ENCODE results near the gene ZDHHC20.

Gene ZDHHC20

GRCh38 chr13:21360463-21360862 is 98.6 kb downstream of the ZDHHC20 start:
- no peak for DNase-seq

GRCh38 chr13:21359855-21360254 is 99.2 kb downstream of the ZDHHC20 start:
- no peak for DNase-seq

DNA sequence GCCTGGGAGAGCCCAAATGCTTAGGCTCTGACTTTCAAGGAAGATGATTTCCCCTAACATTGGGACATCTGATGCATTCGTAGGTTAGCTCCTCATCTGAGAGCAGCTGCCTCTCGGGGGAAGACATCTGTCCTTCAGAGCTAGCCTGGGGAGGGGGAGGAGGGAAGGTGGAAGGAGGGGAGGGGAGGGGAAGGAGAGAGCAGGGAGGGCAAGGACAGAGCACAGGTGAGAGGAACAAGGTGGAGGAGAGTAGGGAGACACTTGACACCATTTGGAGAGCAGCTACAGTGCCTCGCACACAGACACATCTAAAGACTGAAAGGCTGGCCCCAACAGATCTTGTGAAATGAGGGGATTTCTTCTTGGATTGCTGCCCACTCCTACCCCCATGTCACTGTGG is 103.8 kb downstream of the ZDHHC20 start:
- no peak for DNase-seq

GRCh38 chr13:21354721-21355120 is 104.4 kb downstream of the ZDHHC20 start:
- no peak for DNase-seq

- DNase-seq, result no peak
These were observed 110.5 kb downstream of the ZDHHC20 start for GRCh38 chr13:21348488-21349120.

DNA sequence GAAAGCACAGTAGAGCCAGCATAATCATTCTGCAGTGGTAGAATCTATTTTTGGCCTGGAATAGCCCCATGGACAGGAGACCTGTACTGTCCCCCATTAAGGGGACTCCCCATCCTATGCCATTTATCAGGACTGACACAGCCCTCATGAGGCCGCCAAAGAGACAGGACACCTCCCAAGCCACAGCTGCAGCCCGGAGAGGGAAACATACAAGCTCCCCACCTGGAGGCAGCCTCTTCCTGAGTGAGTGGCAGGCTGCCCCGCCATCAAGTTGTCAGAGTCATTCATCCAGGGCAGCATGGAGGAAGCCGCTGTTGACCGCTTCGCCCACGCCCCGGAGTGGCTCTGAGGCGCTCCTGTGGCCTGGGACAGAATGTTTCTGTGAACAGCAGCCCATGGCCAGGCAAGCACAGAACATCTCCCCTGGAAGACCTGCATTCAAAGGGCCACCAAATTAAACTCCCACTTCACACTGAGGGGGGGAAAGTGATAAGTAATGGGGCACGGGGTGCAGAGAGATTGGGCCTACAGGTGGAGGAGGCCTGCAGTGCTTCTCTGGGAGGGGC is 111.3 kb downstream of the ZDHHC20 start:
- DNase-seq, result no peak

- DNase-seq, result peak; percentile 43
These were observed 114.4 kb downstream of the ZDHHC20 start for GRCh38 chr13:21344662-21345176.

- no peak for DNase-seq
These were observed 115.4 kb downstream of the ZDHHC20 start for GRCh38 chr13:21343659-21344058.

DNA sequence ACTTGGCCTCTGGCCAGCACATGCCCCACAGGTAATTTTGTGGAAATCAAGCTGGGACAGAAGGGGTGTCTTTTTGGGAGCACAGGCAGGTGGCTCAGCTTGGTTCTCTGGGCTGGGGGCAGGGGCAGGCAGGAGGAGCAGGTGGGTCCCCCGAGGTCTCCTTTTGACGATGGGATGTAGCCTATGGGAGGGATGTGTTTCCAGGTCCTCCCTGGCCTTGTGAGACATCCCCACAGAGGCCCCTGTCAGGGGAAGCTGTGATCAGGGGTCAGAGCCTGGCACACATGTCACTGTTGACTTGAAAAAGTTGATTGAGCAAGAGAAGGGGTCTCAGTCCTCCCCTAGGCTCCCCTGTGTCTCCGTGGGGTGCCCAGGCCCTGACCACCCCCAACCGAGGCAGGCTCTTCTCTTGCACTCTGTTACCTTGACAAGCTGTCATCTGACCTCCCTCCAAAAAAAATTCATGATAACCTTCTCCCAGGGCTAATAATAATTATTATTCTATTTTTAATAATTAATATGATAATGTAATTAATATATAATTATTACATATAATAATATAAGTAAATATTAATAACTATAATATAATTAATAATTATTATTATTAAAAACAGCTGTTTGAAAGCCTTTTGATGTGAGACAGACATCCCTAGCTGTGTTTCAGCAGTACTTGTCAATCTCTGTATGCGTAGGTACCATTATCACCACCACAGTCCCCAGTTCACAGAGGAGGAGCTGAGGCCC is 116.2 kb downstream of the ZDHHC20 start:
- DNase-seq, result no peak

- no peak for DNase-seq
These were observed 117.3 kb downstream of the ZDHHC20 start for GRCh38 chr13:21341637-21342422.

- no peak for DNase-seq
These were observed 120.3 kb downstream of the ZDHHC20 start for GRCh38 chr13:21338639-21339278.

DNA sequence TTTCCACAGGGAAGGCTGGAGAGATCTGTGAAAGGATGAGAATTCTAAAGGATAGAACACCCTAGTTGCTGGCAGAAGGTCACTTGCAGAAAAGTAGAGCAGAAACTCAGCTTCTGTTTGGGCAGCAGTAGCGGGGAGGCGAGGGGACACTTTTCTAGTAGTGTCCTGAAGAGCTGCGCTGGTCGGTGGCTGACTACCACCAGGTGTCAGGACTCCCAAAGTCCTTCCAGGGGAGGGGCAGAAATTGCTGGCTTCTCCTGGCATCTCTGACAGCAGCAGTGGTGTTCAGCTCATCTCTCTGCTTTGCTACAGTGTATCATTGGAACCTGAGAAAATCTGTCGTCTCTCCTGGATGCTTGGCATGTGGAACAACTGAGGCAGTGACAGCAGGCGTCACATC is 120.9 kb downstream of the ZDHHC20 start:
- no peak for DNase-seq

GRCh38 chr13:21336609-21337349 is 122.3 kb downstream of the ZDHHC20 start:
- DNase-seq, result no peak

GRCh38 chr13:21333186-21333585 is 125.9 kb downstream of the ZDHHC20 start:
- no peak for DNase-seq

DNA sequence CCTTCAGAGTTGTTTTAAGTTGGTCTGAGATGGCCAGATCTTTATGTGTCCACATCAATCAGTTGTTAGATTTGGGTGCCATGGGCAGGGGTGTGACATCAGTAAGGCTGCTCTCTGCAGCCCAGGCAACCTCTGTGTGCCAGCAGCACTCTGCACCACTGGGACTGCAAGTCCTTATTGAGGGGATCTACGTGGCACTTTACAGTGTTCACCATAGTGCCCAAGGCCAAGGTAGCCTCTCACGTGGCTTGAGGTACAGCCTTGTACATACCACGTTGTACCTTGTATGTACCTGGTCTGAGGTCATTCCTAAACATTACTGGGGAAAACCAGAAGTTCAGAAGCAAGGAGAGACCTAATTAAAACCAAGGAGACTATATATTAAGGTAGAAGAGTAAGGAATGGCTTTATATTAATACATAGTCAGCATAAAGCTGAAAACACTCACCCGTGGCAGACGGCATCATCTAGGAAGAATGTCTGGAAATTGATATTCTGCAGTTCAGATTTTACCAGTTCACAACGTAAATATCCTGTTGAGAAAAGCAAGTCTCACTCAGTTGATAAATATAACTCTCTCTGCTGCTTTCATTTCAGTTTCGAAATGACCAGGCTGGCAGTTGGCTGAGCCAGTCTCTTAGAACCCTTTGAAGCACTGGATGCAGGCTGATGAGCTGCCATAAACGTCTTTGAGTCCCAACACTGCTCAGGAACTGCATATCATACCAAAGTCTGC is 128.8 kb downstream of the ZDHHC20 start:
- DNase-seq, result peak; percentile 19

GRCh38 chr13:21328836-21329477 is 130.1 kb downstream of the ZDHHC20 start:
- no peak for DNase-seq

GRCh38 chr13:21328201-21328600 is 130.9 kb downstream of the ZDHHC20 start:
- no peak for DNase-seq

DNA sequence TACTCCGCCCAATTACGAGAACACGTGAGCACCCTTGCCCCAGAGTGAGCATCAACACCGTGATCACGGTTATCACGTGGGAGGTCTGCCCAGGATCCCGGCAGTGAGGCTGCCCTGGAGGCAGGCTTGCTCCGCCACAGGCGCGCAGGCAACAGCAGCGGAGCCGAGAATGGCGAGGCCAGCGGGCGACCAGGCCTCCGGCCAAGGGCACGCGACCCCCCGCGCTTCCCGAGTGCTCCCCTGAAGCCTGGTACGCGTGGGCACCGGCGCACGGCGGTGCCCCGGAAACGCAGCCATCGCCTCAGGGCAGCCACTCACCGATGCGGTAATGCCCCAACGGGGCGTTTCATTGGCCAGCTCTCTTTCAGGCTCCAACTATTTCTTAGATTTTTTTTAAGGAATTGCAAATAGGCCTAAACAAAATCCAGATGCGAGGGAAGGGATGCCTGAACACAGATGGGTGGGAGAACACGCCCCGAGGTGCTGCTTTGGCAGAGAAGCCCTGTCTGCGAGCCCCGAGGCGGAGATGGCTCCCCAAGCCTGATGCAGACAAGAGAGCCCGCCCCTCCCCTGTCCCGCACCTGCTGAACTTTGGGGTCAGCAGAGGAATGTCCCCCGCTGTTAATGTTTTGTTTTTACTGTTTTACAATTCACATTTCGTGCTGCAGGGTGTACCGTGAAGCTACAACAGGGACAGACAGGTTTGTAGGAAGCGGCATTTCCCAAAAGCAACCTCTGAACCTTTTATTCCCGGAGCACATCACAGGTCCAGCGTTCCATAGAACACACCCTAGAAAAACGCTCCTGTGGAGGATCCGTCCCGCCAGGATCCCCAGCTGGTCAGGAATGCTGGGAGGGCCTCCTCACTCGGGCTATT is 132.7 kb downstream of the ZDHHC20 start:
- DNase-seq, result no peak

DNA sequence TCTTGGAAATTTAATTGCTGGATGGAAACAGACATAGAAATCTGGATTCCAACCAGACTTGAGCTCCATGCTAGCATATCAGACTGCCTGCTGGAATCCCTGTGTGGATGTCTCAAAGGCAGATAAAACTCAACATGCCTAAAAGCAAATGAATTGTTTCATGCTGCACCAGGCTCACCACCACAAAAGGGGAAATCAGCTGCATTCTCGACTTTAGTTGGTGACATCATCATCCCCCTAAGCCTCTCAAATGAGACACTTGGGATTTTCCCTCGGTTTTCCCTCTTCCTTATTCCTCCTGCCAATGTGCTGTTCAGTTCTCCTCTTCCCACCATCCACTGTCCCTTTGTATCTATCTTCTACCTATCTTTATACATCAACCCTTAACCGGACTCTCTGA is 134.3 kb downstream of the ZDHHC20 start:
- DNase-seq, result no peak

GRCh38 chr13:21322988-21323387 is 136.1 kb downstream of the ZDHHC20 start:
- DNase-seq, result no peak
